Measurements from ENCODE around the gene ANKRD13B. TPM values are rescaled to one million over a fixed set of nuclear protein-coding genes. Genes with fewer than 3 reads are reported as not detected.

The ANKRD13B gene
- polyA plus RNA-seq, 1 donor (not counting 4 experiments of a cell fraction or from before 2014, with no cell fraction given), result 3.7 TPM

DNA sequence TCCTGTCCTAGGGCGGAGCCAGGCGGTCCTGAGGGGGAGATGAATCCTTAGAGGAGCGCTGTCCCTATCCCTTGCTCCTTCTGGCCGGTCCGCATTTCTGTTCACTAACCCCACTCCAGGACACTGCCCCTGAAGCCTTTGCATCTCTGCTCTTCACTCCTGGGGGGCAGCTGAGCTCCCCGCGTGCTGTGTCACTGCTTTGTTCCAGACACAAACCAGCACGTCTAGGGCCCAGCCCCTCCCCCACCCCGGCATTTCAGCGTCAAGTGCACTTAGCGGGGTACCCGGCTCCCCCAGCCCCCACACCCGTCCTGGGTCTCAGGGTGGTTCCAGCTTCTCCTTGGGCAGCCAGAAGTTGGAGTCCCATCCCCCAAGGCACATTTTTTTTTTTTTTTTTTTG is 20.9 kb downstream of the ANKRD13B start:
- FAIRE-seq (no peak), DNase-seq (ENCODE audit: low read depth, low spot score) (no peak)
- Histone ChIP-seq H3K27ac (ENCODE audit: control insufficient read depth, insufficient read depth, low read length) (no peak overlapping the region), H2AFZ (ENCODE audit: control insufficient read depth, low read length) (no peak overlapping the region), H3K27me3 (ENCODE audit: control insufficient read depth, extremely low read depth, insufficient read depth, low read length) (no peaks in the 10 kb centered on the region), H3K4me3 (ENCODE audit: control insufficient read depth in 2 of 3, extremely low read depth in 1 of 3, insufficient read depth in 2 of 3, low read depth in 1 of 3, low read length in 3 of 3) (peak overlapping the region in 1 of 3 experiments; percentile 52), H3K79me2 (ENCODE audit: control insufficient read depth, insufficient read depth, low read length) (peaks cover under 1% of the 10 kb centered on the region), H3K9ac (ENCODE audit: control insufficient read depth, extremely low read depth, insufficient read depth, low read length) (peak overlapping the region; percentile 40), H3K9me1 (ENCODE audit: control insufficient read depth, extremely low read depth, insufficient read depth, low read length) (no peaks in the 10 kb centered on the region), H3K4me1 (ENCODE audit: control insufficient read depth, extremely low read depth, insufficient read depth, low read length) (peaks cover 40% of the 10 kb centered on the region), H3K9me3 (ENCODE audit: control insufficient read depth, low read depth, low read length) (no peaks in the 10 kb centered on the region), H3K4me2 (ENCODE audit: control insufficient read depth, extremely low read depth, insufficient read depth, low read depth, low read length) (peak overlapping the region; percentile 65), H3K36me3 (ENCODE audit: control insufficient read depth in 2 of 2, extremely low read depth in 1 of 2, insufficient read depth in 2 of 2, low read length in 2 of 2) (peaks cover 0 to 3% of the 10 kb centered on the region in 2 experiments), H4K20me1 (ENCODE audit: control insufficient read depth, extremely low read depth, insufficient read depth, low read length) (no peaks in the 10 kb centered on the region)
- TF ChIP-seq, protein P1, sequence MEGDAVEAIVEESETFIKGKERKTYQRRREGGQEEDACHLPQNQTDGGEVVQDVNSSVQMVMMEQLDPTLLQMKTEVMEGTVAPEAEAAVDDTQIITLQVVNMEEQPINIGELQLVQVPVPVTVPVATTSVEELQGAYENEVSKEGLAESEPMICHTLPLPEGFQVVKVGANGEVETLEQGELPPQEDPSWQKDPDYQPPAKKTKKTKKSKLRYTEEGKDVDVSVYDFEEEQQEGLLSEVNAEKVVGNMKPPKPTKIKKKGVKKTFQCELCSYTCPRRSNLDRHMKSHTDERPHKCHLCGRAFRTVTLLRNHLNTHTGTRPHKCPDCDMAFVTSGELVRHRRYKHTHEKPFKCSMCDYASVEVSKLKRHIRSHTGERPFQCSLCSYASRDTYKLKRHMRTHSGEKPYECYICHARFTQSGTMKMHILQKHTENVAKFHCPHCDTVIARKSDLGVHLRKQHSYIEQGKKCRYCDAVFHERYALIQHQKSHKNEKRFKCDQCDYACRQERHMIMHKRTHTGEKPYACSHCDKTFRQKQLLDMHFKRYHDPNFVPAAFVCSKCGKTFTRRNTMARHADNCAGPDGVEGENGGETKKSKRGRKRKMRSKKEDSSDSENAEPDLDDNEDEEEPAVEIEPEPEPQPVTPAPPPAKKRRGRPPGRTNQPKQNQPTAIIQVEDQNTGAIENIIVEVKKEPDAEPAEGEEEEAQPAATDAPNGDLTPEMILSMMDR (optimal IDR thresholded peaks at IDR 0.05 in 1 of 3, IDR thresholded peaks at IDR 0.05 in 1 of 3, conservative IDR thresholded peaks at IDR 0.05 in 1 of 3; ENCODE audit: extremely low read depth in 1 of 3, insufficient read depth in 2 of 3, low read length in 3 of 3), result no peak
- no peak for TF ChIP-seq EZH2 (IDR thresholded peaks at IDR 0.05; ENCODE audit: low read length)
- dilution Hi-C loops (cut with MboI; ENCODE audit: extremely low pct_ligation_motif_present, low sequenced_read_pairs), result no loop called here

- Histone ChIP-seq H3K9me3 (ENCODE audit: control insufficient read depth, low read depth, low read length) (no peaks in the 10 kb centered on the region), H3K4me1 (ENCODE audit: control insufficient read depth, extremely low read depth, insufficient read depth, low read length) (peaks cover 46% of the 10 kb centered on the region), H3K4me2 (ENCODE audit: control insufficient read depth, extremely low read depth, insufficient read depth, low read depth, low read length) (peak overlapping the region; percentile 72), H3K9me1 (ENCODE audit: control insufficient read depth, extremely low read depth, insufficient read depth, low read length) (no peaks in the 10 kb centered on the region), H3K4me3 (ENCODE audit: control insufficient read depth in 2 of 3, extremely low read depth in 1 of 3, insufficient read depth in 2 of 3, low read depth in 1 of 3, low read length in 3 of 3) (no peak overlapping the region), H3K79me2 (ENCODE audit: control insufficient read depth, insufficient read depth, low read length) (peaks cover 6% of the 10 kb centered on the region), H2AFZ (ENCODE audit: control insufficient read depth, low read length) (no peak overlapping the region), H3K27ac (ENCODE audit: control insufficient read depth, insufficient read depth, low read length) (no peak overlapping the region), H3K27me3 (ENCODE audit: control insufficient read depth, extremely low read depth, insufficient read depth, low read length) (no peaks in the 10 kb centered on the region), H3K36me3 (ENCODE audit: control insufficient read depth in 2 of 2, extremely low read depth in 1 of 2, insufficient read depth in 2 of 2, low read length in 2 of 2) (peaks cover 0 to 4% of the 10 kb centered on the region in 2 experiments), H4K20me1 (ENCODE audit: control insufficient read depth, extremely low read depth, insufficient read depth, low read length) (no peaks in the 10 kb centered on the region), H3K9ac (ENCODE audit: control insufficient read depth, extremely low read depth, insufficient read depth, low read length) (no peak overlapping the region)
- FAIRE-seq (no peak), DNase-seq (ENCODE audit: low read depth, low spot score) (no peak)
- dilution Hi-C loops (cut with MboI; ENCODE audit: extremely low pct_ligation_motif_present, low sequenced_read_pairs), result no loop called here
- TF ChIP-seq, protein P1 (optimal IDR thresholded peaks at IDR 0.05 in 1 of 3, IDR thresholded peaks at IDR 0.05 in 1 of 3, conservative IDR thresholded peaks at IDR 0.05 in 1 of 3; ENCODE audit: extremely low read depth in 1 of 3, insufficient read depth in 2 of 3, low read length in 3 of 3), result no peak
- no peak for TF ChIP-seq EZH2 (IDR thresholded peaks at IDR 0.05; ENCODE audit: low read length)
These were observed 21.6 kb downstream of the ANKRD13B start for GRCh38 chr17:29614349-29615047.
